NCI-H774 (cell line): Measurements from ENCODE around the gene MANEAL.

Experiments used
- DNase-seq: peaks from one replicate; lab custom pipeline; 2025; lab: John Stamatoyannopoulos, UW

The MANEAL gene

DNA sequence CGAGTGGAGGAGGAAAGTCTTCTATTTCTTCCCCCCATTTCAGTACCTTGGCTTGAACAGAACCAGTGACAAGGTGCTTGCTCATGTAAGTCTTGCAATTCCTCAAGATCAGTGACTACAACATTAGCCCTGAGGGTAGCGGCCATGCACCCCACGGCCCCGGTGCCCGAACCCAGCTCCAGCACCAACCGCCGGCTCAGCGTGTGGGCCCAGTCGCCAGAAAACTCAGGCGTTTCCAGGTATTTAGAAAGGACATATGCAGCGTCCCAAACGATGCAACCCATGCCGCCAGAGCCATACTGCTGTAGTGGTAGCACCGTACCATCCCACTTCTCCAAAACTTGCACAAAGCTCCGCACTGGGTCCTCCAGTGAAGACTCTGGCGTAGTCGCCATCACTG is 11.2 kb upstream of the MANEAL start:
- DNase-seq: no peak

DNA sequence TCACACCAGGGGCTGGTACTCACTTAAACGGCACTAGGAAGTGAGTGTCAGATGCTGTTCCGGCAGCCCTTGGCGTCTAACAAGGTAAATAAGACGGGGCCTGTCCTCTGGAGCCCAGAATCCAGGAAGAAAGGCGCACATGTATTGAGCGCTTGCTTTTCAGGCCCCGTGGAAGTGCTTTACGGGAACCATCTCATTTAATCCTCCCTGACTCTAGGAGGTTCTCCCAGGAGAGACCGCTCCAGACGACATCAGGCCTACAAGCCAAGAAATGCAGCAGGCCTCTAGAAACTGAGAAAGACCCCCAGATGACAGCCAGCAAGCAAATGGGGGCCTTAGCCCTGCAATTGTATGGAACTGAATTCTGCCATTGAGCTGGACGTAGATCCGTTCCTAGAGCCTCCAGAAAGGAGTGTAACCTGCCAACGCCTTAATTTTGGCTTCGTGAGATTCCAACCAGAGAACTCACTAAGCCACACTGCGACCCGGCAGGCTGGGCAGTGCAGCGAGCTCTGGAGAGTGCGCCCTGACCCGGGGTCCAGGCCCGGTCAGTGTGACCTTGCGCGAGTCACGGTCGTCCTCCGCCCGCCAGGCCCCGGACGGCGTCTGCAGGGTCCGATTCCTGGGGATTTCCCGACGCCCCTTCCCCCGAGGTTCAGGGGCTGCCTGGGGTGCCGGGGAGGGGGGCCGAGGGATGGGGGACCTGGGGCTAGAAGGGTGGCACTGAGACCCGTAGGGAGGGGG is 532 bp upstream of the MANEAL start:
- DNase-seq: no peak

- DNase-seq: peak; percentile 48
These were observed 1.0 kb downstream of the MANEAL start for GRCh38 chr1:37794372-37795339.

GRCh38 chr1:37795340-37796125 is 1.9 kb downstream of the MANEAL start:
- no peak for DNase-seq

GRCh38 chr1:37797750-37798345 is 4.2 kb downstream of the MANEAL start:
- DNase-seq: no peak

DNA sequence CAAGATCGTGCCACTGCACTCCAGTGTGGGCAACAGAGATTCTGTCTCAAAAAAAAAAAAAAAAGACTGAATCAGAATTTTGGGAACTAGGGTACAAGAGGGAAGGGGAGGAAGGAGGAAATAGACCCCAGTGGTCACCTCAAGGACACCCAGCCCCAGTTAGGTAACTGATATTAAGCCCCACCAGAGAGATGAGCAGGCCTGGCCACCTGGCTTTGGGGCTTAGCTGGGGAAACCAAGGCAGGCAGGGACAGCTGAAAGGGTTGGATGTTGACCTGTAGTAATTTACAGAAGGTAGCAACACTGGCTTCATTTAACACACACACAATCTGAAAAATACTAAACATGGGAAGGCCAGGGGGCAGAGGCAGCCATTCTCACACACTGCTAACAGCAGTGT is 8.8 kb downstream of the MANEAL start:
- no peak for DNase-seq

DNA sequence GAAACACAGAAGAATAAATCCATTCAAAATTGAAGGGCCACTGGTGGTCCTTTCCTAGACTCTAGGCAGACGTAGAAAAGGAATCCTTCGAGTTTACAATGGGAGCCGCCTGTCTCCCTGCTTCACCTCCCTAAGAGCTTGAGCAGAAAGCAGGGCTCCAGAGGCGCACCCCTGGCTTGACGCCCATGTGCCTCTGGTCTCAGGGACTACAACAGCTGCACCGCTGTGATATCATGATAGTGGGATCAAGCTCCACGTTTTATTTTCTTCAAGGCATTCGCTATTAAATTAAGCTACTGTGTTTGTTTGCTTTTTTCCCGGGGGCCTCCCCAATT is 13.5 kb downstream of the MANEAL start:
- no peak for DNase-seq

GRCh38 chr1:37807555-37808368 is 14.1 kb downstream of the MANEAL start, which contains the start of the genes C1orf122 and YRDC:
Gene C1orf122, plus strand, starts transcription at chr1:37807790. Its CDS starts 615 bp downstream, at chr1:37808405.
Gene YRDC, minus strand, starts transcription at chr1:37808208. Its CDS starts 28 bp downstream, at chr1:37808180.
- peak; percentile 98 for DNase-seq

DNA sequence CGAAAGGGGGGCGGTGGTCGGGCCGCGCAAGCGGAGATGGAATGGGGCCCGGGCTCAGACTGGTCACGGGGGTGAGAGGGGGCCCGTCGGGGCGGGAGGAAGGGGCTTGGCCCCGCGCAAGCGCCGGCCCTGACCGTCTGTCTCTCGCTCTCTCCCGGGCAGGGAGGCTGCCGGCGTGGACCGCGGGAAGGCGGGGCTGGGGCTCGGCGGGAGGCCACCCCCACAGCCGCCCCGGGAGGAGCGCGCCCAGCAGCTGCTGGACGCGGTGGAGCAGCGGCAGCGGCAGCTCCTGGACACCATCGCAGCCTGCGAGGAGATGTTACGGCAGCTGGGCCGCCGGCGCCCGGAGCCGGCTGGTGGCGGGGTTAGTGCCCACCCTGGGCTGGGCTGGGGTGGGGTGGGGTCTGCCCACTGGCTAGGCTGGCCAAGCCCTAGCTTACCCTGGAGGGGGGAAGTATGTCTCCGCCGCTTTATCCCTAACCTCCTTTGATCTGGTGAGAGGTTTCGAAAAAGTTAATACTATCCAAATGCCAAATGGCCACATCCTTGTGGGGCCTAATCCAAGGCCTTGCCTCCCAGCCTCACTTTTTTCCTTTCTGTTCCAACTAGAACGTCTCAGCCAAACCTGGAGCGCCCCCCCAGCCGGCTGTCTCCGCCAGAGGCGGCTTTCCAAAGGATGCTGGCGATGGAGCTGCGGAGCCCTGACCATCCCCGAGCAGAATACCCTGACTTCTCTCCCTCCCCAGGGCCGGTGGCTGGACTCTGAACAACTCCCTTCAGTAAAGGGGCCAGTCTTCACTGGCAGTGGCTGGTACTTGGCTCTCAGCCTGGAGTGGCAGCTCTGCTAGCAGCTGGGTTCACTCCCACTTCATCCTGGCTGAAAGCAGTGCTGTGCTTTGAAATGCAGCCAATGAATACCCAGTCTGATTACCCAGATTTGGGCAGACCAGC is 15.0 kb downstream of the MANEAL start:
- DNase-seq: peak; percentile 93

GRCh38 chr1:37809942-37810341 is 16.3 kb downstream of the MANEAL start:
- DNase-seq: no peak

DNA sequence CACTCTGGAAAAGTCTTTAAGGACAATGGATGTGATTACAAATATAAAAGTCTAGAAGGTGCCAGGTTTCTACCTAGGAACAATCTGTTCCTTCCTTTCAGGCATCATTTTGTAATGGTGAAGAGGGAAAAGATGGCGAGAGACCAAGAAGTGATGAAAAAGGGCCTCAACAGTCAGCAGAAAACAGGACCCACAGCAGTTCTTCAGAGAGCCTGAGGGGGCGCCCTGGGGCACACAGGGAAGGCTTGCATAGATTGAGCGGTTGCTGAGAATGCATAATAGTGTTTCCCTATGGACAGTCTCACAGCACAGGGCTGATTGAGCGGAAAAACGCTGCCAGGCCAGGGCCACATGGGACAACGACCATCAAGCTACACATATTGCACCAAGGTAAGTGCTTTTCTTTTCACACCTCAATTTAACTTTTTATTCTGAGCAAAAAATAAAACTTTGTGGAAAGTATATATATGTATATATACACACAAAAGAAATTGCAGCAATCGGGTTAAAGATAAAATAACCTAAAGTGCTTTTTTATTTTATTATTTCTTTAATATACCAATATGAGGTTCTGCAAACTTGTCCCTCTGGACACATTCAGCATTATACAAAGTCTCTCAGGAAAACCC is 17.5 kb downstream of the MANEAL start:
- DNase-seq: peak; percentile 86

DNA sequence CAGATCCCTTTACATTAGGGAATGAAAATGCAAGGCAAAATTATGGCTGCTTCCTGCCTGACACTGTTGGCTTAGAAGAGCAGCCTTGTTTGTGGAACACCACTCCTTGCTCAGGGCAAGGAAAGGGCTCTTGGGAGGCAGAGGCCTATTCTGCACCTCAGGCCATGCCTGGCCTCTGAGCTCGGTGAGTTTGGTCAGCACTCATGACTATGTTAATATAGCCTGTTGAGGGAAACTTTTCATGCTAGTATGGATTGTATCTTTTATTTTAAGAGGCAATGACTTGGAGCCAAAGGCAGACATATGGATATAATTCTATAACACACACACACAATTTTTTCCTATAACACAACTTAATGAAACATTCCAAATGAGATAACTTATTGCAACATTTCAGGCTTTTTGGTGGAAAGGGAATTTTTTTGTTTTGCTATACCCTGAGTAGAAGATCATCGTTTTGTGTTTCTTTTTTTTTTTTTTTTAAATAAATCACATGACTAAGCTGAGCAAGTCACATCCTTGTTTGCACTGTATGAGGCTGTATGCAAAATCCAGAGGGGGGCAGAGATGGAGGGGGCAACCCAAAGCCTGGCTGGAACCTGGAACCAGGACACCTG is 20.0 kb downstream of the MANEAL start:
- no peak for DNase-seq

- no peak for DNase-seq
These were observed 20.6 kb downstream of the MANEAL start for GRCh38 chr1:37814252-37814651.

DNA sequence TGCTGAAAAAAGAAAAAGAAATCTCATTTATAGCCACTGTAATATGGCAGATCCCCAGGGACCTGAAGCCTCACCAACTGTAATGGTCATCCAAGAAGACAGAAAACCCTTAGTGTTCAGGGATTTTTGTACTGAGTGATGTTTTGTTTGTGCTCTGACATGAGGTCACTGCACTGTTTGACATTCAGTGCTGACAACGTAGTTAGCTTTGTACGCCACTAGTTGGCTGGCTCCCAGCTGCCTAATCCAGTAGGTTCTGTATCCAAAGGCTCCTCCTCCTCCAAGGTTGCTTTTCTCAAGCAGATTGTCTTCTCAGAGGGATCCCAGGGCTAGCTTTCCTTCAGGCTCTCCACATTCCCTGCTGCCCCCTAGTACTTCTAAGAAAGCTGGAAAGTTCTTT is 23.8 kb downstream of the MANEAL start:
- peak; percentile 6 for DNase-seq

GRCh38 chr1:37821481-37821880 is 27.8 kb downstream of the MANEAL start:
- no peak for DNase-seq

GRCh38 chr1:37822906-37823815 is 29.5 kb downstream of the MANEAL start:
- no peak for DNase-seq

DNA sequence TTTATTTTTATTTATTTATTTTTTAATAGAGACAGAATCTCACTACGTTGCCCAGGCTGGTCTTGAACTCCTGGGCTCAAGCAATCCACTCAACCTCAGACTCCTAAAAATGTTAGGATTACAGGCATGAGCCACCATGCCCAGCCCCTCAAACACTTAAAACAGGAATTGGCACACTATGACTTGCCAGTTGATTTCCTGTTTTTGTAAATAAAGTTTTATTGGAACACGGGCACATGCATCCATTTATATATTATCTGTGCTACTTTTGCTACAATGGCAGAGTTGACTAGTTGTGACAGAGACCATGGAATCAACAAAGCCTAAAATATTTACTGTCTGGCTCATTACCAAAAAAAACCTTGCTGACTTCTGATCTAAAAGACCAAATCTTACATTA is 30.4 kb downstream of the MANEAL start:
- DNase-seq: no peak

DNA sequence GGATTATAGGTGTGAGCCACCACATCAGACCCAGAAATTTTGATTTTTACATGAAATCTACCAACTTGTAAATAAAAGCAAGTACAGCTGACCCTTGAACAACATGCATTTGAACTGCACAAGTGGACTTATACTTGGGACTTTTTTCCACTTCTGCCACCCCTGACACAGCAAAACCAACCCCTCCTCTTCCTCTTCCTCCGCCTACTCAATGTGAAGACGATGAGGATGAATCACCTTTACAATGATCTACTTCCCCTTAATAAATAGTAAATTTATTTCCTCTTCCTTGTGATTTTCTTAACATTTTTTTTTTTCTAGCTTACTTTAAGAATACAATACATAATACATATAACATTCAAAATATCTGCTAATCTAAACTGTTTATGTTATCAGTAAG is 31.9 kb downstream of the MANEAL start:
- no peak for DNase-seq
